Measurements from ENCODE around the gene SDR9C7. TPM values are rescaled to one million over a fixed set of nuclear protein-coding genes. Genes with fewer than 3 reads are reported as not detected.

Gene SDR9C7
- total and polyA plus RNA-seq, 2 experiments from 2014 or later = not detected

- TF ChIP-seq, protein P1, sequence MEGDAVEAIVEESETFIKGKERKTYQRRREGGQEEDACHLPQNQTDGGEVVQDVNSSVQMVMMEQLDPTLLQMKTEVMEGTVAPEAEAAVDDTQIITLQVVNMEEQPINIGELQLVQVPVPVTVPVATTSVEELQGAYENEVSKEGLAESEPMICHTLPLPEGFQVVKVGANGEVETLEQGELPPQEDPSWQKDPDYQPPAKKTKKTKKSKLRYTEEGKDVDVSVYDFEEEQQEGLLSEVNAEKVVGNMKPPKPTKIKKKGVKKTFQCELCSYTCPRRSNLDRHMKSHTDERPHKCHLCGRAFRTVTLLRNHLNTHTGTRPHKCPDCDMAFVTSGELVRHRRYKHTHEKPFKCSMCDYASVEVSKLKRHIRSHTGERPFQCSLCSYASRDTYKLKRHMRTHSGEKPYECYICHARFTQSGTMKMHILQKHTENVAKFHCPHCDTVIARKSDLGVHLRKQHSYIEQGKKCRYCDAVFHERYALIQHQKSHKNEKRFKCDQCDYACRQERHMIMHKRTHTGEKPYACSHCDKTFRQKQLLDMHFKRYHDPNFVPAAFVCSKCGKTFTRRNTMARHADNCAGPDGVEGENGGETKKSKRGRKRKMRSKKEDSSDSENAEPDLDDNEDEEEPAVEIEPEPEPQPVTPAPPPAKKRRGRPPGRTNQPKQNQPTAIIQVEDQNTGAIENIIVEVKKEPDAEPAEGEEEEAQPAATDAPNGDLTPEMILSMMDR (conservative IDR thresholded peaks at IDR 0.05; ENCODE audit: low read depth in 2 of 2) = no peak
Observed at GRCh38 chr12:56935752-56936151, 1.5 kb upstream of the SDR9C7 start (continued).

DNA sequence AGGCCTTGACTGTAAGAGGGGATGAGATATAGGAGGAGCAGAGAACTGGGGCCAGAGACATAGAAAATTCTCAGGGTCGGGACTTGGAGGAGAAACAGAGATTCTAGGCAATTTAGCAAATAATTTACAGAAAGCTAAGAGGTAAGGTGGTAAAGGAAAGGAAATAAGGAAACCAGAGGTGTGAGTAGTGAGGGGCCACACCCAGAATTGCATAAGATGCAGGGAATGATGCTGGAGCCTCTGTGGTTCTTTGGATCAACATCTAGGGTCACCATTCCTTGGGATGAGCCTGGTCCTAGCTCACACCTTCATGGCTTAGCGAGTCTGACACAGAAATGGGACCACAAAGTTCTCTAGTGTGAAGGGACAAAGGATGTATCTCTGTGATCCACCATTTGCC lies 949 bp upstream of the SDR9C7 start:
- no peak overlapping the region for H3K4me3 Mint-ChIP-seq
- H3K27me3 Mint-ChIP-seq (ENCODE audit: insufficient read depth, low read depth, poor library complexity) = peaks cover 5% of the 10 kb centered on the region
- ATAC-seq (no peak), DNase-seq (ENCODE audit: low spot score) (no peak)
- no peaks in the 10 kb centered on the region for H3K36me3 Mint-ChIP-seq (ENCODE audit: low read depth)
- peaks cover 10% of the 10 kb centered on the region for H3K4me1 Mint-ChIP-seq
- no peaks in the 10 kb centered on the region for H3F3A ChIP-seq (replicated peaks; ENCODE audit: low read depth)
- H3K4me1 ChIP-seq (ENCODE audit: insufficient read depth) = peaks cover 12% of the 10 kb centered on the region
- no peaks in the 10 kb centered on the region for H3K79me2 ChIP-seq (replicated peaks; ENCODE audit: insufficient read depth)
- TF ChIP-seq CREB1 (CRISPR knock-in tag; IDR thresholded peaks at IDR 0.05; ENCODE audit: low read depth) (no peak), NANOG (IDR thresholded peaks at IDR 0.05; ENCODE audit: borderline replicate concordance) (no peak), EZH2 (IDR thresholded peaks at IDR 0.05; ENCODE audit: low read depth, unreplicated experiment) (no peak), JUNB (IDR thresholded peaks at IDR 0.05; ENCODE audit: unreplicated experiment) (no peak), POLR2AphosphoS5 (IDR thresholded peaks at IDR 0.05; ENCODE audit: low read depth) (no peak)
- TF ChIP-seq, protein P1 (conservative IDR thresholded peaks at IDR 0.05; ENCODE audit: low read depth in 2 of 2) = no peak
- no peak overlapping the region for H2AFZ ChIP-seq
- peaks cover 3% of the 10 kb centered on the region for H3K9me3 Mint-ChIP-seq
- H3K27me3 ChIP-seq (ENCODE audit: insufficient read depth) = no peaks in the 10 kb centered on the region
- H3K4me2 ChIP-seq = no peak overlapping the region
- H3K27ac Mint-ChIP-seq = no peak overlapping the region
- no peaks in the 10 kb centered on the region for H3K9me2 ChIP-seq (ENCODE audit: insufficient read depth)
- no peaks in the 10 kb centered on the region for H3K36me3 ChIP-seq (ENCODE audit: insufficient read depth)
- H3K4me3 ChIP-seq = no peak overlapping the region
- H4K20me1 ChIP-seq (replicated peaks; ENCODE audit: insufficient read depth) = no peaks in the 10 kb centered on the region
- H3K27ac ChIP-seq (ENCODE audit: low read depth) = no peak overlapping the region

DNA sequence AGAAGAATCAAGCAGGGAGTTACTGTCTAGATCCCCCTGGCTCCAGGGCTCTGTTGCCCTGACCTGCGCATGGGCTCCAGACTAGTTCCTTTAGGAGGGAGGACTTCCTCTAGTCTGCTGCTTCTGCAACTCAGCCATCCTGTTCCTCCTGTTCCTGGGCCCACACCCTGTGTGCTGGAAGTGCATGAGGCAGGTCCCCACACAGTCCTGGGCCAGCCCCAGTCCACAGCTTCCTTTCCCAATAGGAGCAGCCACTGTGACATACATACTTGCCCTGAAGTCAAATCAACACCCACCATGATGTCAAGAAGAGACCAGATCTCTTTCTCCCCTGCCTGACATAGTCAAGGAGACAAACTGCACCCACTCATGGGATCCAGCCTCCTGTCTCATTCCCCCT lies 1.3 kb downstream of the SDR9C7 start:
- Mint-ChIP-seq H3K9me3 (peaks cover 3% of the 10 kb centered on the region), H3K27ac (no peak overlapping the region), H3K4me3 (no peak overlapping the region), H3K36me3 (ENCODE audit: low read depth) (no peaks in the 10 kb centered on the region), H3K4me1 (peaks cover 24% of the 10 kb centered on the region), H3K27me3 (ENCODE audit: insufficient read depth, low read depth, poor library complexity) (peaks cover 3% of the 10 kb centered on the region)
- Histone ChIP-seq H2AFZ (peak overlapping the region; percentile 84; the same call in 1 of the 2 replicates), H3K27ac (ENCODE audit: low read depth) (no peak overlapping the region), H3F3A (replicated peaks; ENCODE audit: low read depth) (no peaks in the 10 kb centered on the region), H3K4me1 (ENCODE audit: insufficient read depth) (peaks cover 15% of the 10 kb centered on the region), H3K4me2 (no peak overlapping the region), H3K4me3 (no peak overlapping the region), H3K9me2 (ENCODE audit: insufficient read depth) (no peaks in the 10 kb centered on the region), H4K20me1 (replicated peaks; ENCODE audit: insufficient read depth) (no peaks in the 10 kb centered on the region), H3K36me3 (ENCODE audit: insufficient read depth) (no peaks in the 10 kb centered on the region), H3K27me3 (ENCODE audit: insufficient read depth) (no peaks in the 10 kb centered on the region), H3K79me2 (replicated peaks; ENCODE audit: insufficient read depth) (no peaks in the 10 kb centered on the region)
- DNase-seq (ENCODE audit: low spot score) (no peak), ATAC-seq (no peak)
- TF ChIP-seq POLR2AphosphoS5 (IDR thresholded peaks at IDR 0.05; ENCODE audit: low read depth) = no peak
- no peak for TF ChIP-seq EZH2 (IDR thresholded peaks at IDR 0.05; ENCODE audit: low read depth, unreplicated experiment)
- TF ChIP-seq JUNB (IDR thresholded peaks at IDR 0.05; ENCODE audit: unreplicated experiment) = no peak
- TF ChIP-seq ZNF331 (CRISPR knock-in tag; IDR thresholded peaks at IDR 0.05; ENCODE audit: low read depth) = no peak
- TF ChIP-seq, protein P1 (conservative IDR thresholded peaks at IDR 0.05; ENCODE audit: low read depth in 2 of 2) = no peak
- no peak for TF ChIP-seq CREB1 (CRISPR knock-in tag; IDR thresholded peaks at IDR 0.05; ENCODE audit: low read depth)
- TF ChIP-seq NANOG (IDR thresholded peaks at IDR 0.05; ENCODE audit: borderline replicate concordance) = no peak
- TF ChIP-seq EZH2phosphoT487 (IDR thresholded peaks at IDR 0.05; ENCODE audit: unreplicated experiment) = no peak
